ENCODE measurements around the gene COL5A1.
"Not testable (repeated sequence)": the region's sequence is repeated elsewhere in the genome, so short reads cannot be mapped to it uniquely, and the experiment has no call there.

The COL5A1 gene

DNA sequence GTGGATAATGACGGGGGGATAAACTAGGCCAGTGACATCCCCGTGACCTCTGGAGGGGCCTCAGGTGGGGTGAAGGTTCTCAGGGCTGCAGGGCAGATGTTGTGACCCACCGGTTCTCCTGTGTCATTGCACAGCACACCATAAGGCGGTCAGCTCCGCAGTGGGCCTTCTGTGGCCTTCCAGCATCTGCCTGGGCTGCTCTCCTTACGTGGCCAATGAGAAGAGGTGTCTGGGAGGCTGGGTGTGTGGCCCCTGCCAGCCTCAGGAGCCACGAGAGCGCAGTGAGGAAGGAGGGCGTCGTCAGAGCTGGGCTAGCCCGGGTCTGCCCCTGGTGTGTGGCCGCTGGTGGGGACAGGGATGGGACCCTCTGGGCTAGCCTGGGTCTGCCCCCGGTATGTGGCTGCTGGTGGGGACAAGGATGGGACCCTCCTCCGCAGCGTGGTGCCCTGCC lies 48.7 kb downstream of the COL5A1 start:
- DNase-seq (ENCODE audit: low read depth in 1 of 2, low spot score in 1 of 2), result no peak

- DNase-seq (ENCODE audit: low read depth in 1 of 2, low spot score in 1 of 2), result no peak
Measured at GRCh38 chr9:134690946-134691694, 49.5 kb downstream of the COL5A1 start.

DNA sequence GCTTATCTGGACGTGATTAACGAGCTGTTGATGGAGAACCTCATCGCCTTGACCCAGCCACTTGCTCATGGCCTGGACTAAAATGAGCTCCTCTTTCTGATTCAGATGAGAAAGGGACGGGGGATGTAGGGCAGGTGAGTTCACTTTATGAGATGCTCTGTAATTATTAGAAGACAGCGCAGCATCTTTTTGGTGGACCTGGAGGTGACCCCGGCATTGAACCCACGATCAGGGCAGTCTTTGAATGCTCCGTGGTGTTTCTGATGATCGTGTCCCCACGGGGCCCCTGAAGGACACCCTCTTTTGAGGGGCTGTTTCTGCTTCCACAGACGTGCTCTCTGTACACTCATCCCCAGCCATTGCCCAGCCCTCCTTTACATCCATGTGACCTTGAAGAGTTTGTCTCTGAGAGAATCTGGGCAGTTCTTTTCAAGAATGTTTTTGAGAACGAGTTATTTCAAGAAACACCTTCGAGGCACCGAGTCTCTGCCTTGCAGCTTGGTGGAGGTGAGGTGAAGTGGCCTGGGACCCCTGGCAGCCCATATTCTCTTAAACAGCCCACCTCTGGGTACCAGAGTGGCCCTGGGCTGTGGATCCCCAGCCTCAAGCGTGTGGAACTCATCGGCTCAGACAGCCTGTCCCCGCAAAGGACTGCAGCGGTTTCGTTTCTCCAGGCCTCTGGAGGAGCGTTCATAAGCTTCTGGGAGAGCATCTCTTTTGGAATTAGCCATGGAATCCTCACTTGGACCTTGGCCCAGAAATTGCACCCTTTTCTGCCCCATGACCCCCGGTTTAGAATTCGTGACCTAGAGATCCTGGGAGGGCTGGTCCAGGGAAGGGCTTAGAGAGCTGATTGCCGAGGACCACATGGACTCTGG lies 50.3 kb downstream of the COL5A1 start:
- no peak for DNase-seq (ENCODE audit: low read depth in 1 of 2, low spot score in 1 of 2)

GRCh38 chr9:134692573-134692860 lies 50.9 kb downstream of the COL5A1 start:
- DNase-seq (ENCODE audit: low read depth in 1 of 2, low spot score in 1 of 2), result no peak

DNA sequence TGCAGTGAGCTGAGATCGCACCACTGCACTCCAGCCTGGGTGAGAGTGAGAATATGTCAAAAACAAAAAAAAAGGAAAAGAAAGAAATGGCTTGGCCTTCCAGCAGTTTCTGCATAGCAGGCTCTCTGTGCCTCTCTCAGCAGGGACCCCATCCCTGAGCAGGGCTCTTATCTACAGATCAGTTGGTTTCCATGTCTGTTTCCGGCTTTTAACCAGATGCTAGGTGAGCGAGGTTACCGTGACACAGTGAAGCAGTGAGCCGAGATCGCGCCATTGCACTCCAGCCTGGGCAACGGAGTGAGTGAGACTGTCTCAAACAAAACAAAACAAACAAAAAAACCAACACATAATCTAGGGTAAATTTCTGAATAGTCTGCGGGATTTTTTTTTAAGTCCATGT lies 51.4 kb downstream of the COL5A1 start:
- no peak for DNase-seq (ENCODE audit: low read depth in 1 of 2, low spot score in 1 of 2)

GRCh38 chr9:134693641-134694367 lies 52.2 kb downstream of the COL5A1 start:
- no peak for DNase-seq (ENCODE audit: low read depth in 1 of 2, low spot score in 1 of 2)

DNA sequence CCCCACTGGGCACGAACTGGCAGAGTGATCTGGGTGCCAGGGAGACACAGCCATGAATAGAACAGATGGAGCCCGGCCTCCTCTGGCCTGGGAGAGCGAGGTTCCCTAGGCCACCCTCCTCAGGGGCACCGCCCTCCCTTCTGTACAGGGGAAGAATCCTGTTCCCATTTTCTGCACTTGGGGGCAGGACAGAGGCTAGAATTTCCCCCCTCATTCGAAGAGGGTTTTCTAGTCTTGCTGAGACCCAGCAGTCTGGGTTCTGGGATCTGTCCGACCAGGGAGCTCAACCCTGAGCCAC lies 52.7 kb downstream of the COL5A1 start:
- no peak for DNase-seq (ENCODE audit: low read depth in 1 of 2, low spot score in 1 of 2)

DNA sequence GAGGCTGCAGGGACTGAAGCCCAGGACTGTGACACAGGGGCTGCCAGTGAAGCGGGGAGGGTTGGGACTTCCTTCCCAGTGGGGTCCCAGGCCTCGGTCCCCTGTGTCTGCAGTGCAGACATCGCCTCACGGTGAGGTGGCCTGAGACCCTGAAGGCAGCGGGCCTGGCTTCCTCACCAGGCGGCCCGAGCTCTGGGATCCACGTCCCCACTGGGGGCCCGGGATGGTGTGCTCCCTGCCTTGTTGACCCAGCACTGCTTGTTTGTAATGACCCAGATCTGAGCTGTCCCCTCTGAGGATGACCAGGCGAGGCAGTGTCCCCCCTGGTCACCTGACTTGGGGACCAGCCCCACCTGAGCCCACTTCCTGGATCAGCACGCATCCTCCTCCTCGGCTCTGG lies 53.1 kb downstream of the COL5A1 start:
- no peak for DNase-seq (ENCODE audit: low read depth in 1 of 2, low spot score in 1 of 2)

- DNase-seq (ENCODE audit: low read depth in 1 of 2, low spot score in 1 of 2), result no peak
Measured at GRCh38 chr9:134695144-134695543, 53.5 kb downstream of the COL5A1 start.

DNA sequence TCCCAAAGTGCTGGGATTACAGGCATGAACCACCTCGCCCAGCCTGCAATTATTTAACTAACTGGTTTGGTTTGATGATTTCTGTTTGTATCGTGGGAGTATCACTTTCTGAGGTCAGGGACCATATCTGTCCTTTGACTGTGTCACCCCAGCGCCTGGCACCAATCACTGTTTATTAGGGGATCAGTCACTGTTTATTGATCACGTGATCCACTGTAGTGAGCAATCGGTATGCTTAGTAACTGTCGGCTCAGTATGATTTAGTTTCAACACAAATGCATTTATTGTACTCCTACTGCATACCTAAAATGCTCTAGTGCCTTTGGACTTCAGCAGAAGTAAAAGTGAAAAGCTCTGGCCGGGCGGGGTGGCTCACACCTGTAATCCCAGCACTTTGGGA lies 54.8 kb downstream of the COL5A1 start:
- DNase-seq (ENCODE audit: low read depth in 1 of 2, low spot score in 1 of 2), result no peak

DNA sequence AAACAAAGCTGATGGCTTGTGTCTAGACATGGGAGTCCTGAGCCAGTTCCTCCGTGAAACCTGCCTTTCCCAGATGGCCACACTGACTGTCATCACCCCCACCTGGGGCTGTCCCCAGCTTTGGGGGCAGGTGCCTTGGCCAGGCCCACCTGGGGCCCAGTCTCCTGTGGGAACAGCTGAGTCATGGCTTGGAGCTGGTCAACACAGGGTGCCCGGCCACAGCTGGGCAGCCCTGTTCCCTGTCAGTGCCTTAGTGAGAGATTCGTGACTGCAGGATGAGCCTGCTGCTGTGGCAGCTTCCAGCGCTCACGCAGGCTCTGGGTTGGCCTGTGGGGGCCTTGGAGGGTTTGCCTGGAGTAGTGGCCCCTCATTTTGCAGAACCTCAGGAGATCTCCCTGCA lies 56.5 kb downstream of the COL5A1 start:
- no peak for DNase-seq (ENCODE audit: low read depth in 1 of 2, low spot score in 1 of 2)

GRCh38 chr9:134698587-134699342 lies 57.2 kb downstream of the COL5A1 start:
- no peak for DNase-seq (ENCODE audit: low read depth in 1 of 2, low spot score in 1 of 2)

DNA sequence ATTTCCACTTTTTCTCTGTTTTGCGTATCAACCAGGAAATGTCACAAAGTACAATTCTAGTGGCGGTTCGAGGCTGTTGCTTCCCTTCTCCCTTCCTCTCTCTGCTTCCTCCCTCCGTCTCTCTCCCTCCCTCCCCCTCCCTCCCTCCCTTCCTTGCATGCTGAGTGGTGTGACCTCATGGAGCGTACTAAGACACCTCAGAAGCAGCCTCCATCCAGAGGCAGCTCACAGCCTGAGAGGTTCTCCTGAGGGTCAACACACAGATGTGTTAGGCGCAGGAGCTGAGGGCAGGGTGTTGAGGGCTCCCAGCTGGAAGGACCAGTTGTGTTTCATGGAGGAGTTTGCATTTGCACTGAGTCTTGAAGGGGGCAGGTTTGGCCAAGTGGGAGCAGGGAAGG lies 57.7 kb downstream of the COL5A1 start:
- no peak for DNase-seq (ENCODE audit: low read depth in 1 of 2, low spot score in 1 of 2)

DNA sequence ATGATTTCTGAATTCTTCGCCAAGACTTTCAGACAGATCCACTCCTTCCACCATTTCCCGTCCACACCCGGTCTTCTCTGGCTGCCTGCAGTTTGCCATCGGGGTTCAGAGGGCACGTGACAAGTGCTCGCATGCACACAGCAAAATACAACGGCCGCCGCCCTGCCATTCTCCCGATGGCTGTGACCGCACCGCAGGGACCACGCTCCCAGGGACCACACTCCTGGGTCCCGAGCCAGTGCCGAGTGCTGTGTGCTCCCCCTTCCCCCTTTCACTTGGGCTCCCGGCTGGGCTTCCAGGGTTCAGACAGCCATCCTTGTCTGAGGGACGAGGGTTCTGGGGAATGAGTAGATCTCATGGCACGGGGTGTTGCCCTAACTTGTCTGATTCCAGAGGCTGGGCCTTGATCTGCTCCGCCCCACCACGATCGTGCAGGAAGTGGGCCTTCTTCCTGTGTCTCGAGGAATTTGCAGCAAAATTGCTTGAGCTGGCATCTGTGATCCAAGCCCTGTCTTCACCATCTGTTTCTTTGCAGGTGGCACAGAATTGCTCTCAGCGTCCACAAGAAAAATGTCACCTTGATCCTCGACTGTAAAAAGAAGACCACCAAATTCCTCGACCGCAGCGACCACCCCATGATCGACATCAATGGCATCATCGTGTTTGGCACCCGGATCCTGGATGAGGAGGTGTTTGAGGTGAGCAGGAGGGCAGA lies 59.2 kb downstream of the COL5A1 start:
- no peak for DNase-seq (ENCODE audit: low read depth in 1 of 2, low spot score in 1 of 2)

DNA sequence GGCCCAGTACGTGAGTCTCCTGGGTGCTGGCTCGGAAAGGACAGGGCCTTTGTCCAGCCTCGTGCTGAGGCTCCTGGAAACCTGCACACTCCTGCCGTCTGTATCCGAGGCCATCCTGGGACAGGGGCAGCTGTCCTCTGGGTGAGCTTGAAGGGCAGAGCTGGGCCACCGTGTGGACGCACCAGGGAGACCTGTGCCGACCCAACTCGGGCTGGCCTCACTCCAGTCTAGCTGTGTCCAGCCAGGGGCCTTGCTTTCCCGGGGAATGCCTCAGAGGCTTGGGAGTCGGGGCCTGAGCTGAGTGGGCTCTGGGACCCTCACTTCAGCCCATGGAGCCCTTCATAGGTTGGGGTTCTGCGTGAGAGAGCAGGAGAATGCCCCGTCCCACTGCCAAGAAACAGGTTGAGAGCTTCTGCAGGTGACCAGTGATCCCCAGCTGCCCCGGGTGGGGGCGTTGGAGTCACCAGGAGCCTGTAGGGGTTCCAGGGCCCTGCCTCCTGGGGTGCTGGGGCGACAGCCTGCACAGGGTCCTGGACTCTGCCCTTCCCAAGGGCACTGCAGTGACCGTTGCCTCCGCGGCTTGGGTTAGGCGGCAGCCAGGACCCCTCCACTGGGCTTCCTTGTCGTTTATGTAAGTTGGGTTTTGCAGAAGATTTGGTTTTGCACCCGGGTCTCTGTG lies 60.1 kb downstream of the COL5A1 start:
- DNase-seq (ENCODE audit: low read depth in 1 of 2, low spot score in 1 of 2), result no peak

DNA sequence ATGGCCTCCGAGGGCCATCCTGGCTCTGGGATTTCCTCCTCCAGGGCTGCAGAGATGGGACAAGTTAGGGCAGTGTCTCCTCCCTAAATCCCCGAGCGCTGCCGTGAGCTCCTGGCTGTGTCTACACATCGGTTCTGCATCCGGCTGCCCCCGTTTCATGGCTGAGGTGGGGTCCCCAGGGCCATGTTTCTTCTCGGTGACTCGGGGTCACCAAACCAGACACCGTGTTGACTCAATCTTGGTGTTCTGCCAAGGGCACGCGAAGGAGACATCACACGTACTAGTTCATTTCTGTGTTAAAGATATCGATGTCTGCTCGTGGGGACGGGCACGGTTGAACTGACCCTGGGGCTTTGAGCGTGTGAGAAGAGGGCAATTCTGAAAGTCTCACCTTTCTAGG lies 60.7 kb downstream of the COL5A1 start:
- DNase-seq (ENCODE audit: low read depth in 1 of 2, low spot score in 1 of 2), result no peak

- DNase-seq (ENCODE audit: low read depth in 1 of 2, low spot score in 1 of 2), result not testable (repeated sequence)
Measured at GRCh38 chr9:134703730-134704114, 62.1 kb downstream of the COL5A1 start.

DNA sequence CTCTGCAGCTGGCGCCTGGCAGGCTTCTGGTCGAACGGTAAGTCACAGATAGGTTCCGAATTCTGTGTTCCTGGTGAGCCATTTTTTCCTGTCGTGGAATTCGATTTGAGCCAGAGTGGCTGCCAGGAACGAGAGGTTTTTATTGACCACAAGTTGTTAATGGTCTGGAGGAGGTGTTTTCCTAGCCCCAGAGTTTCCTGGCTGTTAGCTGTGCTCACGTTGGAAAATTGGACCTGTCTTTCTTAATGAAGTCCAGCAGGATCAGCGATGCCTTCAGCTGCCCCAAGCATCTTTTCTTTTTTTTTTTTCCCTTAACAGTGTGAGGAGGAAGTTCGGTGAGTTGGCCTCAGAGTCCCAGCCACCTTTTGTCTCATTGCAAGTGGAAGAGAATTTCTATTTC lies 62.9 kb downstream of the COL5A1 start:
- DNase-seq (ENCODE audit: low read depth in 1 of 2, low spot score in 1 of 2), result no peak

DNA sequence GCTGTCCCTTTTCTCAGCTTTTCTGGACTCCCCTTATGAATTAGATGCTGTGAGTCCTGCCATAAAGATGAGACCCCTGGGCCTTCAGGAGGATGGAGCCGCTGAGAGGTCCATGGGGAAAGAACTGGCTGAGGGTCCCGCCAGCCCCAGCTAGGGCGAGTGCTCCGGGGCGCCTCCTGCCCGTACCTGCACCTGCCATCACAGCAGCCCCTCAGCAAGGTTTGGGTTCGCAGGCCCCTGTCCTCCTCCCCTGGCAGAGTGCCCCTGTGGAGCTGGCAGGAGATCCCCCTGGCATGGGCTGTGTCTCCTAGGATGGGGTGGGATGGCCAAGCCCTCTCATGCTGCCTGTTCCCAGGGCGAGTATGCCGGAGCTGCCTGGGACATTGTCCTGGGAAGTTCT lies 64.2 kb downstream of the COL5A1 start:
- no peak for DNase-seq (ENCODE audit: low read depth in 1 of 2, low spot score in 1 of 2)

GRCh38 chr9:134706522-134706921 lies 64.9 kb downstream of the COL5A1 start:
- DNase-seq (ENCODE audit: low read depth in 1 of 2, low spot score in 1 of 2), result no peak

All from activated T-helper 1 cell treated with anti-CD3 and anti-CD28 coated beads, Interleukin-2, amount 50 U/mL, for 16 hours (primary cell).